A673 (cell line): ENCODE measurements around the gene SEC16B. TPM values are rescaled to one million over a fixed set of nuclear protein-coding genes. Genes with fewer than 3 reads are reported as not detected.

ENCODE experiments used
- BruUV-seq: library from RNA; stranded (reverse); fragments of 400-500 nt; replicated peaks from 2 replicates; lab custom pipeline; 2021; lab: Mats Ljungman, UMichigan
- CTCF ChIA-PET: fragments of 300-600 bp; sonication (Branson Sonifier 250); formaldehyde crosslinking; loops from one replicate; lab custom pipeline; 2022; ENCODE audit warnings: antibody characterized with exemption; lab: Charles Lee
- POLR2A ChIA-PET: fragments of 300-600 bp; sonication (Branson Sonifier 250); formaldehyde crosslinking; loops from one replicate; lab custom pipeline; 2022; ENCODE audit warnings: antibody characterized with exemption; ENCODE audit not compliant: low non-redundant PET; lab: Charles Lee
- DNase-seq: peaks from one replicate; pipeline ENCODE4 v3.0.0-alpha.2; 2015; ENCODE audit warnings: low spot score
- H3K27ac ChIP-seq: fragments of 200-600 bp; sonication (generic); 2 replicates; pipeline ENCODE4 v1.5.1; 2016; ENCODE audit warnings: mixed run types, low read depth, mild to moderate bottlenecking, mixed read lengths, antibody characterized with exemption, low read length; ENCODE audit not compliant: poor library complexity, severe bottlenecking
- H3K27me3 ChIP-seq: fragments of 200-600 bp; sonication (generic); replicated peaks from 2 replicates; pipeline ENCODE4 v1.6.1; 2017; ENCODE audit warnings: mixed run types, low read depth, mild to moderate bottlenecking, mixed read lengths, antibody characterized with exemption, low read length; ENCODE audit not compliant: insufficient read depth, poor library complexity
- H3K36me3 ChIP-seq: fragments of 200-600 bp; sonication (generic); 2 replicates; pipeline ENCODE4 v1.6.1; 2016; ENCODE audit warnings: mixed run types, mild to moderate bottlenecking, mixed read lengths, antibody characterized with exemption, low read length; ENCODE audit not compliant: insufficient read depth, poor library complexity, severe bottlenecking
- H3K4me1 ChIP-seq: fragments of 200-600 bp; sonication (generic); 2 replicates; pipeline ENCODE4 v1.6.1; 2017; ENCODE audit warnings: mixed run types, mild to moderate bottlenecking, mixed read lengths, antibody characterized with exemption, low read length; ENCODE audit not compliant: insufficient read depth, poor library complexity, severe bottlenecking
- H3K4me3 ChIP-seq: fragments of 200-600 bp; sonication (generic); 2 replicates; pipeline ENCODE4 v1.5.1; 2016; ENCODE audit warnings: low read depth, mixed run types, mild to moderate bottlenecking, mixed read lengths, low read length; ENCODE audit not compliant: poor library complexity, severe bottlenecking
- H3K9me3 ChIP-seq: fragments of 200-600 bp; sonication (generic); 2 replicates; pipeline ENCODE4 v1.6.1; 2016; ENCODE audit warnings: mixed run types, low read depth, mild to moderate bottlenecking, mixed read lengths, antibody characterized with exemption, low read length; ENCODE audit not compliant: poor library complexity, severe bottlenecking
- CTCF ChIP-seq: fragments of 300-800, 200-600 bp; sonication (generic); conservative IDR thresholded peaks from 2 replicates; pipeline ENCODE4 v1.5.1; 2017; ENCODE audit warnings: low read depth, mild to moderate bottlenecking, antibody characterized with exemption, low read length, moderate library complexity, mixed read lengths
- EZH2 ChIP-seq: fragments of 200-600 bp; sonication (generic); IDR thresholded peaks from 2 replicates; pipeline ENCODE4 v1.6.1; 2017; ENCODE audit warnings: borderline replicate concordance, low read depth, mild to moderate bottlenecking, mixed read lengths, antibody characterized with exemption, low read length; ENCODE audit not compliant: poor library complexity, severe bottlenecking
- intact Hi-C: fragments of 100-400 bp; cut with micrococcal nuclease; formaldehyde crosslinking; loops from one replicate; pipeline ENCODE4 v1.10.0; 2022; ENCODE audit not compliant: unreplicated experiment
- total RNA-seq: library from RNA; stranded (reverse); gene quantifications from 2 replicates; pipeline ENCODE4 v1.2.3, GENCODE V29; 2021

SEC16B gene
- total RNA-seq, 1 experiment from 2014 or later, result 1.3 TPM

- no TSS peak for BruUV-seq
- CTCF ChIA-PET, result no interaction called here
- Histone ChIP-seq H3K27me3 (peaks cover 4% of the 10 kb centered on the region), H3K36me3 (no peaks in the 10 kb centered on the region), H3K4me1 (no peaks in the 10 kb centered on the region), H3K9me3 (no peaks in the 10 kb centered on the region), H3K27ac (no peak overlapping the region), H3K4me3 (no peak overlapping the region)
- DNase-seq, result no peak
- POLR2A ChIA-PET, result no interaction called here
- intact Hi-C loops, result no loop called here
- TF ChIP-seq CTCF, result no peak
- no peak for TF ChIP-seq EZH2
Measured at GRCh38 chr1:177976596-177976995, 6.7 kb upstream of the SEC16B start.

GRCh38 chr1:177975588-177976495 lies 6.0 kb upstream of the SEC16B start:
- Histone ChIP-seq H3K27me3 (peaks cover 4% of the 10 kb centered on the region), H3K9me3 (no peaks in the 10 kb centered on the region), H3K36me3 (no peaks in the 10 kb centered on the region), H3K27ac (no peak overlapping the region), H3K4me3 (no peak overlapping the region), H3K4me1 (no peaks in the 10 kb centered on the region)
- DNase-seq, result no peak
- TF ChIP-seq EZH2 (no peak), CTCF (no peak)
- POLR2A ChIA-PET, result no interaction called here
- CTCF ChIA-PET, result no interaction called here
- BruUV-seq, result no TSS peak
- intact Hi-C loops, result no loop called here

- H3K27me3 ChIP-seq, result no peaks in the 10 kb centered on the region
- ChIA-PET POLR2A (no interaction called here), CTCF (no interaction called here)
- BruUV-seq, result no TSS peak
- no peak for DNase-seq
- intact Hi-C loops, result no loop called here
- no peaks in the 10 kb centered on the region for H3K4me1 ChIP-seq
- no peaks in the 10 kb centered on the region for H3K36me3 ChIP-seq
- no peak overlapping the region for H3K4me3 ChIP-seq
- H3K27ac ChIP-seq, result no peak overlapping the region
- TF ChIP-seq EZH2, result no peak
- H3K9me3 ChIP-seq, result no peaks in the 10 kb centered on the region
Measured at GRCh38 chr1:177973585-177973984, 3.7 kb upstream of the SEC16B start.
